GM23338 (cell line): ENCODE data around the gene PDGFC. TPM values are rescaled to one million over a fixed set of nuclear protein-coding genes. Genes with fewer than 3 reads are reported as not detected.

ENCODE experiments used
- ATAC-seq: fragments of 200-7000 bp; cut with Tn5 transposase; 3 replicates; pipeline ENCODE4 v1.9.1; 2020
- DNase-seq: peaks from one replicate; pipeline ENCODE4 v3.0.0-alpha.2; 2015; ENCODE audit warnings: low spot score
- H2AFZ ChIP-seq: fragments of 200-600 bp; sonication (generic); 2 replicates; pipeline ENCODE4 v1.8.0; 2016; ENCODE audit warnings: antibody characterized with exemption, mild to moderate bottlenecking, moderate library complexity
- H3F3A ChIP-seq: fragments of 200-600 bp; sonication (generic); replicated peaks from 2 replicates; pipeline ENCODE4 v1.8.0; 2017; ENCODE audit warnings: antibody characterized with exemption, mixed run types, low read depth
- H3K27ac ChIP-seq: fragments of 200-600 bp; sonication (generic); 2 replicates; pipeline ENCODE4 v1.6.1; 2016; ENCODE audit warnings: low read depth
- H3K27me3 ChIP-seq: fragments of 200-600 bp; sonication (generic); 2 replicates; pipeline ENCODE4 v1.8.0; 2016; ENCODE audit warnings: mild to moderate bottlenecking, mixed run types, moderate library complexity; ENCODE audit not compliant: insufficient read depth
- H3K36me3 ChIP-seq: fragments of 200-600 bp; sonication (generic); 2 replicates; pipeline ENCODE4 v1.8.0; 2016; ENCODE audit warnings: mild to moderate bottlenecking; ENCODE audit not compliant: insufficient read depth
- H3K4me1 ChIP-seq: fragments of 200-600 bp; sonication (generic); 2 replicates; pipeline ENCODE4 v1.8.0; 2016; ENCODE audit warnings: mild to moderate bottlenecking, moderate library complexity; ENCODE audit not compliant: insufficient read depth
- H3K4me2 ChIP-seq: fragments of 200-600 bp; sonication (generic); 2 replicates; pipeline ENCODE4 v1.7.1; 2017; ENCODE audit warnings: mixed run types
- H3K4me3 ChIP-seq: fragments of 200-600 bp; sonication (generic); 2 replicates; pipeline ENCODE4 v1.6.1; 2016; ENCODE audit warnings: mixed run types
- H3K79me2 ChIP-seq: fragments of 200-600 bp; sonication (generic); replicated peaks from 2 replicates; pipeline ENCODE4 v1.8.0; 2017; ENCODE audit warnings: mild to moderate bottlenecking; ENCODE audit not compliant: insufficient read depth
- H3K9me2 ChIP-seq: fragments of 200-600 bp; sonication (generic); 2 replicates; pipeline ENCODE4 v1.8.0; 2017; ENCODE audit not compliant: insufficient read depth
- H4K20me1 ChIP-seq: fragments of 200-600 bp; sonication (generic); replicated peaks from 2 replicates; pipeline ENCODE4 v1.8.0; 2017; ENCODE audit warnings: mild to moderate bottlenecking; ENCODE audit not compliant: insufficient read depth
- H3K27ac Mint-ChIP-seq: 2 replicates; pipeline ENCODE4 v1.8.0; 2020; ENCODE audit warnings: inconsistent platforms, mild to moderate bottlenecking, moderate library complexity, mixed read lengths
- H3K27me3 Mint-ChIP-seq: 3 replicates; pipeline ENCODE4 v1.8.0; 2022; ENCODE audit warnings: low read depth, mild to moderate bottlenecking, moderate library complexity, mixed read lengths, inconsistent platforms; ENCODE audit not compliant: insufficient read depth, poor library complexity
- H3K36me3 Mint-ChIP-seq: 3 replicates; pipeline ENCODE4 v1.8.0; 2021; ENCODE audit warnings: low read depth, mild to moderate bottlenecking, inconsistent platforms, moderate library complexity, mixed read lengths
- H3K4me1 Mint-ChIP-seq: 3 replicates; pipeline ENCODE4 v1.8.0; 2020; ENCODE audit warnings: mild to moderate bottlenecking, inconsistent platforms, mixed read lengths
- H3K4me3 Mint-ChIP-seq: 3 replicates; pipeline ENCODE4 v1.8.0; 2021; ENCODE audit warnings: moderate library complexity, mild to moderate bottlenecking, inconsistent platforms, mixed read lengths
- H3K9me3 Mint-ChIP-seq: 3 replicates; pipeline ENCODE4 v1.8.0; 2020; ENCODE audit warnings: moderate library complexity, mild to moderate bottlenecking, inconsistent platforms, mixed read lengths
- ETS1 ChIP-seq: IDR thresholded peaks from 2 replicates; pipeline ENCODE4 v1.6.1; 2016; ENCODE audit warnings: antibody characterized with exemption
- EZH2phosphoT487 ChIP-seq: fragments of 200-600 bp; sonication (generic); IDR thresholded peaks from one replicate; pipeline ENCODE4 v1.8.1; 2018; ENCODE audit warnings: antibody characterized with exemption; ENCODE audit not compliant: unreplicated experiment
- NANOG ChIP-seq: IDR thresholded peaks from 2 replicates; pipeline ENCODE4 v1.6.1; 2016; ENCODE audit warnings: antibody characterized with exemption, borderline replicate concordance
- REST ChIP-seq: IDR thresholded peaks from one replicate; pipeline ENCODE4 v1.6.1; 2018; ENCODE audit warnings: antibody characterized with exemption; ENCODE audit not compliant: unreplicated experiment
- STAT1 ChIP-seq: IDR thresholded peaks from one replicate; pipeline ENCODE4 v1.6.1; 2016; ENCODE audit warnings: antibody characterized with exemption; ENCODE audit not compliant: unreplicated experiment
- ZNF114 ChIP-seq: fragments of 250-450 bp; sonication (Bioruptor Pico); IDR thresholded peaks from 2 replicates; pipeline ENCODE4 v1.5.0; 2020; ENCODE audit warnings: mild to moderate bottlenecking, moderate library complexity
- ZNF331 ChIP-seq: fragments of 250-450 bp; sonication (Bioruptor Pico); IDR thresholded peaks from 2 replicates; pipeline ENCODE4 v1.5.0; 2020; ENCODE audit warnings: low read depth, mild to moderate bottlenecking, moderate library complexity
- ZNF462 ChIP-seq: fragments of 250-450 bp; sonication (Bioruptor Pico); IDR thresholded peaks from 2 replicates; pipeline ENCODE4 v1.5.0; 2020; ENCODE audit warnings: mild to moderate bottlenecking, moderate library complexity
- polyA plus RNA-seq: library from polyadenylated mRNA; unstranded; fragments of >200 nt; fragmentation: Nextera tagmentation; extraction: Ambion mirVana; gene quantifications from 2 replicates; pipeline ENCODE4 v1.2.1, GENCODE V29; 2016
- total RNA-seq: library from RNA; depleted of rRNA; stranded (reverse); fragments of >200 nt; shearing (Covaris generic); gene quantifications from 2 replicates; pipeline ENCODE4 v1.2.3, GENCODE V29; 2014
- TF ChIP-seq, protein P1 (sequence below), 2 experiments: fragments of 200-600 bp in 1 of 2; sonication (generic) in 1 of 2; conservative IDR thresholded peaks; 2 replicates each; pipeline versions ENCODE4 v1.5.1 to v1.6.1; 2016 to 2017; ENCODE audit warnings: antibody characterized with exemption in 2 of 2, low read depth in 2 of 2, mild to moderate bottlenecking in 2 of 2, moderate library complexity in 1 of 2

Gene PDGFC
- total and polyA plus RNA-seq, 2 experiments from 2014 or later, result 1.3 to 3.4 TPM

GRCh38 chr4:156729416-156729815 lies 242.2 kb downstream of the PDGFC start:
- no peak overlapping the region for H3K4me3 Mint-ChIP-seq
- no peak for TF ChIP-seq ZNF114 (CRISPR knock-in tag)
- TF ChIP-seq ZNF331 (CRISPR knock-in tag), result no peak

GRCh38 chr4:156725257-156725656 lies 246.3 kb downstream of the PDGFC start:
- ATAC-seq (no peak), DNase-seq (no peak)
- H4K20me1 ChIP-seq, result no peaks in the 10 kb centered on the region
- no peak overlapping the region for H3K27ac ChIP-seq
- Mint-ChIP-seq H3K36me3 (peaks cover 9% of the 10 kb centered on the region; the same call in 2 of the 3 replicates), H3K27ac (no peak overlapping the region), H3K27me3 (no peaks in the 10 kb centered on the region), H3K4me1 (peaks cover 4% of the 10 kb centered on the region), H3K9me3 (peaks cover 21% of the 10 kb centered on the region), H3K4me3 (no peak overlapping the region)
- H3K27me3 ChIP-seq, result no peaks in the 10 kb centered on the region
- no peaks in the 10 kb centered on the region for H3K9me2 ChIP-seq
- H3K4me2 ChIP-seq, result no peak overlapping the region
- H2AFZ ChIP-seq, result no peak overlapping the region
- no peaks in the 10 kb centered on the region for H3F3A ChIP-seq
- no peaks in the 10 kb centered on the region for H3K36me3 ChIP-seq
- H3K4me3 ChIP-seq, result no peak overlapping the region
- no peaks in the 10 kb centered on the region for H3K4me1 ChIP-seq
- no peak for TF ChIP-seq REST
- no peak for TF ChIP-seq EZH2phosphoT487
- TF ChIP-seq ETS1, result no peak
- TF ChIP-seq NANOG, result no peak
- TF ChIP-seq, protein P1, sequence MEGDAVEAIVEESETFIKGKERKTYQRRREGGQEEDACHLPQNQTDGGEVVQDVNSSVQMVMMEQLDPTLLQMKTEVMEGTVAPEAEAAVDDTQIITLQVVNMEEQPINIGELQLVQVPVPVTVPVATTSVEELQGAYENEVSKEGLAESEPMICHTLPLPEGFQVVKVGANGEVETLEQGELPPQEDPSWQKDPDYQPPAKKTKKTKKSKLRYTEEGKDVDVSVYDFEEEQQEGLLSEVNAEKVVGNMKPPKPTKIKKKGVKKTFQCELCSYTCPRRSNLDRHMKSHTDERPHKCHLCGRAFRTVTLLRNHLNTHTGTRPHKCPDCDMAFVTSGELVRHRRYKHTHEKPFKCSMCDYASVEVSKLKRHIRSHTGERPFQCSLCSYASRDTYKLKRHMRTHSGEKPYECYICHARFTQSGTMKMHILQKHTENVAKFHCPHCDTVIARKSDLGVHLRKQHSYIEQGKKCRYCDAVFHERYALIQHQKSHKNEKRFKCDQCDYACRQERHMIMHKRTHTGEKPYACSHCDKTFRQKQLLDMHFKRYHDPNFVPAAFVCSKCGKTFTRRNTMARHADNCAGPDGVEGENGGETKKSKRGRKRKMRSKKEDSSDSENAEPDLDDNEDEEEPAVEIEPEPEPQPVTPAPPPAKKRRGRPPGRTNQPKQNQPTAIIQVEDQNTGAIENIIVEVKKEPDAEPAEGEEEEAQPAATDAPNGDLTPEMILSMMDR (conservative IDR thresholded peaks at IDR 0.05; ENCODE audit: low read depth in 2 of 2), result no peak
- TF ChIP-seq ZNF462, result no peak
- no peak for TF ChIP-seq ZNF331 (CRISPR knock-in tag)
- no peak for TF ChIP-seq STAT1
- TF ChIP-seq ZNF114 (CRISPR knock-in tag), result no peak
- H3K79me2 ChIP-seq, result no peaks in the 10 kb centered on the region

More at GRCh38 chr4:156729416-156729815, 242.2 kb downstream of the PDGFC start:
- H3K27ac Mint-ChIP-seq, result no peak overlapping the region
- H3K4me1 Mint-ChIP-seq, result peaks cover 5% of the 10 kb centered on the region; the same call in 2 of the 3 replicates
- peaks cover 24% of the 10 kb centered on the region; the same call in 2 of the 3 replicates for H3K36me3 Mint-ChIP-seq
- Histone ChIP-seq H3K27me3 (no peaks in the 10 kb centered on the region), H3K4me2 (no peak overlapping the region), H3K36me3 (no peaks in the 10 kb centered on the region), H3K4me3 (no peak overlapping the region), H3K27ac (no peak overlapping the region), H4K20me1 (no peaks in the 10 kb centered on the region), H3K4me1 (no peaks in the 10 kb centered on the region), H3K79me2 (no peaks in the 10 kb centered on the region), H2AFZ (no peak overlapping the region), H3K9me2 (no peaks in the 10 kb centered on the region), H3F3A (no peaks in the 10 kb centered on the region)
- no peak for DNase-seq
- H3K27me3 Mint-ChIP-seq, result no peaks in the 10 kb centered on the region
- H3K9me3 Mint-ChIP-seq, result peaks cover 40% of the 10 kb centered on the region
- ATAC-seq, result no peak
